Measurements from ENCODE around the gene FRRS1L.

FRRS1L gene

DNA sequence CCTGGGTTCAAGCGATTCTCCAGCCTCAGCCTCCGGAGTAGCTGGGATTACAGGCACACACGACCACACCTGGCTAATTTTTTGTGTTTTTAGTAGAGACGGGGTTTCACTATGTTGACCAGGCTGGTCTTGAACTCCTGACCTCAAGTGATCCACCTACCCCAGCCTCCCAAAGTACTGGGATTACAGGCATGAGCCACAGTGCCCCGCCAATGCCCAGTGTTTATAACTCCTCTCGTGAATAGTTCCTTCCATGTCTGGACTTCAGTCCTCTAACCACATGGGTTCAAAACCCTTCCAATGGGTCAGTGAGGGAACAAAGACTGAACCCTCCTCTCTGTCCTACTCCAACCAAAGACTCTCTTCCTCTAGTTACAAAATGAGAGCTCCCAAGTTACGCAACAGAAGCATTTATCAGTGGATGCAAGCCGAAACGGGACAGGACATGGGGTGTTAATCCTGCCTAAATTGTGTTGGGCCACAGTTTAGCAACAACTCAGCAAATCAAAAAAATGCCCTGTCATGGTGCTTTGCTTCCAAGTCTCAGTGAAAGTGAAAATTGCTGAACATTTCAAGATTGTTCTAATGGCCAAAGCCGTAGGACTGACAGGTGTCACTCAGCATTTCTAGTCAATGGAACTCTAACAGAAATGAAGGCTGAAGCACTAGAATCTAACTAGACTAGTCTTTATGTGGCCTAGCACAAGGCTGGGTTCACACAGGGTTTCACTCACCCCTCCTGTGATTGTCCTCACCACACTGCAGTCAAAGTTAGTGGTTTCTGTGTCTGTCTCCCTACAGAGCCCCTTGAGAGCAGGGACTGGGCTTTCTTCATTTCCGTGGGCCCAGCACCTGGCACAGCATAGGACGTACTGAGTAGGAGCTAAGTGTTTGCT, 44.1 kb downstream of the FRRS1L start:
- no peak for DNase-seq (ENCODE audit: low read depth)
- TF ChIP-seq, protein P1, sequence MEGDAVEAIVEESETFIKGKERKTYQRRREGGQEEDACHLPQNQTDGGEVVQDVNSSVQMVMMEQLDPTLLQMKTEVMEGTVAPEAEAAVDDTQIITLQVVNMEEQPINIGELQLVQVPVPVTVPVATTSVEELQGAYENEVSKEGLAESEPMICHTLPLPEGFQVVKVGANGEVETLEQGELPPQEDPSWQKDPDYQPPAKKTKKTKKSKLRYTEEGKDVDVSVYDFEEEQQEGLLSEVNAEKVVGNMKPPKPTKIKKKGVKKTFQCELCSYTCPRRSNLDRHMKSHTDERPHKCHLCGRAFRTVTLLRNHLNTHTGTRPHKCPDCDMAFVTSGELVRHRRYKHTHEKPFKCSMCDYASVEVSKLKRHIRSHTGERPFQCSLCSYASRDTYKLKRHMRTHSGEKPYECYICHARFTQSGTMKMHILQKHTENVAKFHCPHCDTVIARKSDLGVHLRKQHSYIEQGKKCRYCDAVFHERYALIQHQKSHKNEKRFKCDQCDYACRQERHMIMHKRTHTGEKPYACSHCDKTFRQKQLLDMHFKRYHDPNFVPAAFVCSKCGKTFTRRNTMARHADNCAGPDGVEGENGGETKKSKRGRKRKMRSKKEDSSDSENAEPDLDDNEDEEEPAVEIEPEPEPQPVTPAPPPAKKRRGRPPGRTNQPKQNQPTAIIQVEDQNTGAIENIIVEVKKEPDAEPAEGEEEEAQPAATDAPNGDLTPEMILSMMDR (conservative IDR thresholded peaks at IDR 0.05; ENCODE audit: low read depth, low read length): no peak

DNA sequence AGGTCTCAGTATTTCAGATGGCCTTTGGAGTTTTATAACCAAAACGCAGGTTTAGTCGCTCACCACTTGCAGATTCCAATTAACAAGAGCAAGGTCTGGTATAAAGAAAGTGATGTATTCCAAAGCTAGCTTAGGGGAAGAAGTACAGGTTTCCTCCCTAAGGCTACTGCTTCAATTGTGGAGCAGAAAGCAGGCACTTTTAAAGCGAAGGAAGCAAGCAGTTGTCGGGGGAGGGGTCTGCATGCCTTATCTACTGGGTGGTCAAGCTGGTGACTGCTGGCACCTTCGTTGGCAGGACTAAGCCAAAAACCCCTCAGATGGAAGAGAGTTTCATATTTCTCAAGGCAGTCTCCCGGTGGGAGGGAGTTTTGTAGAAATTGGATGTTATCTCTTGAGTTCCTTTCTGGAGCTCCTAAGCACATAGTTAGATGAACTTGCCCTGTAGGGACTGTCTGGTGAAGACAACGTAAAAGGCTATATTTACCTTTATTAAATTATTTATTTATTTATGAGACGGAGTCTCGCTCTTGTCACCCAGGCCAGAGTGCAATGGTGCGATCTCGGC, 45.7 kb downstream of the FRRS1L start:
- DNase-seq (ENCODE audit: low read depth): no peak
- TF ChIP-seq, protein P1 (conservative IDR thresholded peaks at IDR 0.05; ENCODE audit: low read depth, low read length): no peak

More for the DNA sequence above, 44.1 kb downstream of the FRRS1L start:
- H3K4me3 ChIP-seq (ENCODE audit: low read depth, low read length): no peak overlapping the region

DNA sequence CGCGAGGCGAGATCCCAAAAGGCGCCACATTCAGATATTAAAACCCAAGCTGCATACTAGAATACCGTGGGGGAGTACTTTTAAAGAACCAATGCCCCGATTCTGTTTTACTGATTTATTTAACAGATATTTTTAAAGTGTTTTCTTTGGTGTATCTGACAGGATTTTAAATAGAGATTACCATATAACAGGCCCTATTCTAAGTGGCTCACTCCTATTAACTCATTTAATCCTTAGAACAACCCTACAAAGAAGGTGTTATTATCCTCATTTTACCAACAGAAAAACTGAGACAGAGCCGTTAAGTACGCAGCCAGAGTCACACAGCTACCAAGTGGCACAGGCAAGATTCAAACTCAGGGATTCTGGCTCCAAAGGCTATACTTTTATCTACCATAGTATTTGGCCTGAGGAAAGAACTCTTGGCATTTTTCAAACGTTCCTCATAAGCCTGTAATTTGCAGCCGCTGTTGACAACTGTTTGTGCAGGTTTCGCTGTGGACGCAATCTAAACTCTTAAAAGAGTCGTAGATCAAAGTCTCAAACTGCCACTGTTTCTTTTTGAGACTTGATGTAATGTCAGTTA, 46.8 kb downstream of the FRRS1L start:
- H3K4me3 ChIP-seq (ENCODE audit: low read depth, low read length): no peak overlapping the region
- TF ChIP-seq, protein P1 (conservative IDR thresholded peaks at IDR 0.05; ENCODE audit: low read depth, low read length): no peak
- no peak for DNase-seq (ENCODE audit: low read depth)

More for the DNA sequence above, 45.7 kb downstream of the FRRS1L start:
- no peak overlapping the region for H3K4me3 ChIP-seq (ENCODE audit: low read depth, low read length)

DNA sequence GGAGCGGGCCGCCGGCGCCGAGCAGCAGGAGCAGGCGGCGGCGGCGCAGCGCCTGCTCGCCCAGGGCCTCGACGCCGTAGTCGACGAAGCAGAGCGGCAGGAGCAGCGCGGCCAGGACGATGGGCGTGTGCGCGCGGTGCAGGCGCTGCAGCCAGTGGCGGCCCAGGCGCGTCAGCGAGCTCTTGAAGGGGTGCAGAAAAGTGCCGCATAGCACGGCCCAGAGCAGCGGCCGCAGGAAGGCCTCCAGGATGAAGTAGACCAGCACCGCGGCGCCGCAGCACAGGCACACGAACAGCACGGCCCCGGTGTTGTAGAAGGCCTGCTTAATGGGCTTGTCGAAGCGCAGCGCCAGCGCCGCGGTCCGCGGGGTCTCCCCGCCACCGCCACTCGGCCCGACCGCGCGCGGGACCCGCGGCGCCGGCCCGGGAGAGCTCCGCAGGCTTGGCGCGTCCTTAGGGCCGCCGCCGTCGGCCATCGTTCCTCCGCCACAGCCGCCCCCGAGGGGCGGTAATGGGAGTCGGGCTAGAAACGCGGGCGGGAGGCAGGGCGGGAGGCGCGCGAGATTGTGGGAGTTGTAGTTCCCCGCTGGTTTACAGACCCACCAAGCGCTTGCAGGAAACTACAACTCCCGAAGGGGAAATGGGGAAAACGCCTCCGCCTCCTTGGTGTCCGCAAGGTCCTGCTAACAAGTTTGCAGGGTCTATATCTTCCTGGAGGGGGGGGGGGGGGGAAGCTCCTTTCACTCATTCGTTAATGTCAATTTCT, 47.4 kb downstream of the FRRS1L start, which contains the start of gene TMEM245:
TSS of gene TMEM245 (minus strand) at position 509 of the 765 bp plus-strand sequence. CDS start at position 475, 34 bp downstream.
- peak; percentile 100 for DNase-seq (ENCODE audit: low read depth)
- TF ChIP-seq, protein P1 (conservative IDR thresholded peaks at IDR 0.05; ENCODE audit: low read depth, low read length): no peak
- peak within 1 kb of the TSS; percentile 91 for H3K4me3 ChIP-seq (ENCODE audit: low read depth, low read length)

- no peak for DNase-seq (ENCODE audit: low read depth)
- TF ChIP-seq, protein P1 (conservative IDR thresholded peaks at IDR 0.05; ENCODE audit: low read depth, low read length): no peak
- H3K4me3 ChIP-seq (ENCODE audit: low read depth, low read length): peak overlapping the region; percentile 91
These were observed 48.1 kb downstream of the FRRS1L start for GRCh38 chr9:109118808-109119438.

All from choroid plexus epithelial cell (primary cell).